RWPE2 (cell line): Measurements from ENCODE around the gene SIT1.

ENCODE experiments used
- ATAC-seq: fragments of 200-7000 bp; cut with Tn5 transposase; 3 replicates; pipeline ENCODE4 v1.9.1; 2021; ENCODE audit warnings: low read depth
- DNase-seq: peaks from one replicate; pipeline ENCODE4 v3.0.0-alpha.2; 2020; ENCODE audit warnings: low spot score
- H3K27ac ChIP-seq: fragments of 450-650 bp; 2 replicates; pipeline ENCODE4 v1.5.1; 2017; ENCODE audit warnings: mild to moderate bottlenecking; ENCODE audit not compliant: poor library complexity, severe bottlenecking
- H3K27me3 ChIP-seq: fragments of 250-450 bp; sonication (Bioruptor Pico); 2 replicates; pipeline ENCODE4 v1.5.1; 2021; ENCODE audit warnings: mild to moderate bottlenecking, moderate library complexity; ENCODE audit not compliant: insufficient read depth, poor library complexity, severe bottlenecking
- H3K36me3 ChIP-seq: fragments of 250-450 bp; sonication (Bioruptor Pico); 2 replicates; pipeline ENCODE4 v1.5.1; 2020; ENCODE audit warnings: low read depth, mild to moderate bottlenecking, moderate library complexity
- H3K4me1 ChIP-seq: fragments of 250-450 bp; sonication (Bioruptor Pico); 2 replicates; pipeline ENCODE4 v1.5.1; 2021; ENCODE audit warnings: mild to moderate bottlenecking, moderate library complexity; ENCODE audit not compliant: insufficient read depth, poor library complexity, severe bottlenecking
- H3K4me3 ChIP-seq: fragments of 250-450 bp; sonication (Bioruptor Pico); 2 replicates; pipeline ENCODE4 v1.5.1; 2021; ENCODE audit warnings: mild to moderate bottlenecking, moderate library complexity; ENCODE audit not compliant: severe bottlenecking
- H3K9me3 ChIP-seq: fragments of 250-450 bp; sonication (Bioruptor Pico); 2 replicates; pipeline ENCODE4 v1.5.1; 2021; ENCODE audit warnings: mild to moderate bottlenecking, moderate library complexity; ENCODE audit not compliant: severe bottlenecking
- TF ChIP-seq, protein P1 (sequence below): fragments of 450-650 bp; IDR thresholded peaks from one replicate; pipeline ENCODE4 v1.5.1; 2017; ENCODE audit warnings: mild to moderate bottlenecking, moderate library complexity; ENCODE audit not compliant: poor library complexity, severe bottlenecking

SIT1 gene

DNA sequence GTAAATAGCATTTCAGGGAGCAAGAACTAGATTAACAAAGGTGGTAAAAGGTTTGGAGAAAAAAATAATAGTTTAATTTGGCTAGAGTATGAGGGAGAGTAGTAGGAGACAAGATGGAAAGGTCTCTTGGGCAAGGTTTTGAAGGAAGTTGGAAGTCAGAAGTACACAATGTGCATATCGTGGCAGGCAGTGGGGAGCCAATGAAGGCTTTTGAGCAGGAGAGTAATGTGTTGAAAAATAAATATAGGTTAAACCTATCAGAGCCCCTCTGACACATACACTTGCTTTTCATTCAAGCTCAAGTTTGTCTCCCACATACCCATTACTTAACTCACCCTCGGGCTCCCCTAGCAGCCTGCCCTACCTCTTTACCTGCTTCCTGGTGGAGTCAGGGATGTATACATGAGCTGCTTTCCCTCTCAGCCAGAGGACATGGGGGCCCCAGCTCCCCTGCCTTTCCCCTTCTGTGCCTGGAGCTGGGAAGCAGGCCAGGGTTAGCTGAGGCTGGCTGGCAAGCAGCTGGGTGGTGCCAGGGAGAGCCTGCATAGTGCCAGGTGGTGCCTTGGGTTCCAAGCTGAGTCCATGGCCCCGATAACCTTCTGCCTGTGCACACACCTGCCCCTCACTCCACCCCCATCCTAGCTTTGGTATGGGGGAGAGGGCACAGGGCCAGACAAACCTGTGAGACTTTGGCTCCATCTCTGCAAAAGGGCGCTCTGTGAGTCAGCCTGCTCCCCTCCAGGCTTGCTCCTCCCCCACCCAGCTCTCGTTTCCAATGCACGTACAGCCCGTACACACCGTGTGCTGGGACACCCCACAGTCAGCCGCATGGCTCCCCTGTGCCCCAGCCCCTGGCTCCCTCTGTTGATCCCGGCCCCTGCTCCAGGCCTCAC, 22.6 kb upstream of the SIT1 start, which contains the start of gene CA9:
TSS of gene CA9 (plus strand) at position 797 of the 893 bp plus-strand sequence. CDS start at position 829, 32 bp downstream.
- ATAC-seq (peak; percentile 71), DNase-seq (no peak)
- H3K4me1 ChIP-seq = peaks cover 15% of the 10 kb centered on the region
- TF ChIP-seq, protein P1, sequence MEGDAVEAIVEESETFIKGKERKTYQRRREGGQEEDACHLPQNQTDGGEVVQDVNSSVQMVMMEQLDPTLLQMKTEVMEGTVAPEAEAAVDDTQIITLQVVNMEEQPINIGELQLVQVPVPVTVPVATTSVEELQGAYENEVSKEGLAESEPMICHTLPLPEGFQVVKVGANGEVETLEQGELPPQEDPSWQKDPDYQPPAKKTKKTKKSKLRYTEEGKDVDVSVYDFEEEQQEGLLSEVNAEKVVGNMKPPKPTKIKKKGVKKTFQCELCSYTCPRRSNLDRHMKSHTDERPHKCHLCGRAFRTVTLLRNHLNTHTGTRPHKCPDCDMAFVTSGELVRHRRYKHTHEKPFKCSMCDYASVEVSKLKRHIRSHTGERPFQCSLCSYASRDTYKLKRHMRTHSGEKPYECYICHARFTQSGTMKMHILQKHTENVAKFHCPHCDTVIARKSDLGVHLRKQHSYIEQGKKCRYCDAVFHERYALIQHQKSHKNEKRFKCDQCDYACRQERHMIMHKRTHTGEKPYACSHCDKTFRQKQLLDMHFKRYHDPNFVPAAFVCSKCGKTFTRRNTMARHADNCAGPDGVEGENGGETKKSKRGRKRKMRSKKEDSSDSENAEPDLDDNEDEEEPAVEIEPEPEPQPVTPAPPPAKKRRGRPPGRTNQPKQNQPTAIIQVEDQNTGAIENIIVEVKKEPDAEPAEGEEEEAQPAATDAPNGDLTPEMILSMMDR = no peak
- H3K27ac ChIP-seq = peak within 1 kb of the TSS; percentile 74
- no peaks in the 10 kb centered on the region for H3K27me3 ChIP-seq
- H3K36me3 ChIP-seq = peaks cover 14% of the 10 kb centered on the region; the same call in 1 of the 2 replicates
- no peaks in the 10 kb centered on the region for H3K9me3 ChIP-seq
- H3K4me3 ChIP-seq = peak within 1 kb of the TSS; percentile 40

DNA sequence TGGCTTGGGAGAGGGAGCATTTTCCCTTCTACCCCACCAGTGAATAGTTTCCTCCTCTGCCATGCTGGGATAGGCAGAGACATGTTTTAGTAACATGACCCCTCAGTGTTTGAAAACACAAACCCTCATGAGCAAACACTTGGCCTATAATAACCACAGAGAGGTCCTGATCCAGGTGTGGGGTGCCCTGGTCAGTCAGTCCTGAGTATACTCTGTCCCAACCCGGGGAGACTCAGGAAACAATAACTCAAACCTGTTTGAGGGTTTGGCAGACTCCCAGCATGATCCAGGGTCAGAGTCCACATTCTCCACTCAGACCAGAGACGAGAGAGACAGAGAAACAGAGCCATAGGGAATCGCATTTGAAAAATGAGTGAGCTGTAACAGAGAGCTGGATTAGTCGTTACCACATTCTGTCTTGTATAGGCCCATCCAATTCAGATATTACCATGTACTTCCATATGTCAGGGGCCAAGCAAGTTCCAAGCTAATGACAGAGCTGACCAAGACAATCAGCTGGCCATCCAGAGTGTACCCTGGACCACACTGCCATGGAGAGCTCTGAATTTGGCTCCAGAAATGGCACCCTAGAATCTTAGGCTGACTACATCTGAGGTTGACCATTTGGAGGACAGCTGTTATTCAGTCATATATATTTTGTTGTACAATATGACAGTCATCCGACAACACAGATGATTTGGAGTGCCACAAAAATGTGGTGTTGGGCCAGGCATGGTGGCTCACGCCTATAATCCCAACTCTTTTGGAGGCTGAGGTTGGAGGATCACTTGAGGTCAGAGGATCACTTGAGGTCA, 18.8 kb upstream of the SIT1 start:
- Histone ChIP-seq H3K27ac (peak overlapping the region; percentile 61), H3K36me3 (no peaks in the 10 kb centered on the region), H3K4me3 (no peak overlapping the region), H3K4me1 (peaks cover 22% of the 10 kb centered on the region), H3K27me3 (no peaks in the 10 kb centered on the region), H3K9me3 (no peaks in the 10 kb centered on the region)
- ATAC-seq (peak; percentile 44), DNase-seq (no peak)
- TF ChIP-seq, protein P1 = no peak

DNA sequence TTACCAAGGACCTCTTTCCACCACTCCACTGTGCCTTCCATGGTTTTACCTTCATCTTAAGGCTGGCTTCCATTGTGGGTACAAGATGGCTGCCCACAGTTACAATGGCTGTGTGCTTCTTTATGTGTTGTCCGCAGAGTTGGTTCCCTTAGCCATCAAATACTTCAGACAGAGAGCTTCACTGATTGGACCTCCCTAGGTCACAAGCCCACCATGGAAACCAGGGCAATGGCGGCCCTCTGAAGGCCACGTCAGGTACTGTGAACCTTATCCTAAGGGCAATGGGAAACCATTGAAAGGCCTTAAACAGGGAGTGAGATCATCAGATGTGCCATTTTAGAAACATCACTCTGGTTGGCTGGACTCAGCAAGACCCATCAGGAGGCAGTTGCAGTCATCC, 17.2 kb upstream of the SIT1 start:
- Histone ChIP-seq H3K27ac (no peak overlapping the region), H3K27me3 (no peaks in the 10 kb centered on the region), H3K4me3 (no peak overlapping the region), H3K4me1 (peaks cover 26% of the 10 kb centered on the region), H3K36me3 (no peaks in the 10 kb centered on the region), H3K9me3 (no peaks in the 10 kb centered on the region)
- ATAC-seq (no peak), DNase-seq (no peak)
- TF ChIP-seq, protein P1 = no peak

DNA sequence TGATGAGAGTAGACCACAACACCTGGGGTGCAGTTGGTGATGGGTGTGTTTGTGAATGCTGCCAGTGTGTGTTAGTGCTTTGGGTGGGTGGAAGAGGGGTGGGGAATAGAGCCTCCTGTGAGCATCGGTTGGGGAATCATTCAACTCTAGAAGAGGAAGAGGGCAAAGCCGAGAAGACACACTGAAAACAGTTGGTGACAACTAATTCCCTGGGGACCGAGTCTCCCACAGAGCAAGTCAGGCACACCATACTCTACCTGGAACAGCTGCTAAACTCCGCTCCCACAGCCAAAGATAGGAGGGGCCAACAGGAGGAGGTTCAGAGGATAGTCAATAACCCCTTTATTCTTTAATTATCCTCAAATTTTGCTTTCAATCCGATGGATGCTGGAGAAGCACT, 15.8 kb upstream of the SIT1 start:
- H3K4me1 ChIP-seq = peaks cover 24% of the 10 kb centered on the region
- no peaks in the 10 kb centered on the region for H3K9me3 ChIP-seq
- TF ChIP-seq, protein P1 = no peak
- H3K27ac ChIP-seq = no peak overlapping the region
- H3K4me3 ChIP-seq = no peak overlapping the region
- no peak for DNase-seq
- no peak for ATAC-seq
- peaks cover 11% of the 10 kb centered on the region for H3K36me3 ChIP-seq
- H3K27me3 ChIP-seq = no peaks in the 10 kb centered on the region
